ENCODE results near the gene TARP.

Gene TARP

DNA sequence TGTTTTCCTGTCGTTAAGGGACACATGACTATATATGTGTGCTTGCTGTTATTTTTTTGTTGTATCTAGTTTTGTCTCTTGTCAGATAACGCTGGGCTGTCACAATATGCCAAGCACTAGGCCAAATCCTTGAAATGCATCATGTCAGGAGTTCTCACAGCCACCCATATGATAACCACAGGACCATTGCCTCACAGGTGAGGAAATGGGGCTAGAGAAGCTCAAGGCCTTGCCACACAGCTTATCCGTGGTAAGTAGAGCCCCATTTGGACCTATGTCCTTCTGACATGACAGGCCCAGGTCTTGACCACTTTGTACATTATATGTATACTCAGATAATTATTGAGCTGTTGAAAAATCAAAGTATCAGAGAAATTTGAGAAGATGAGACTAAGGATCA is 42.0 kb upstream of the TARP start:
- Histone ChIP-seq H3K9me3 (no peaks in the 10 kb centered on the region), H3K27me3 (no peaks in the 10 kb centered on the region), H3K36me3 (no peaks in the 10 kb centered on the region), H3K27ac (no peak overlapping the region), H3K4me3 (no peak overlapping the region), H3K4me1 (no peaks in the 10 kb centered on the region)
- no peak for DNase-seq (ENCODE audit: low spot score in 2 of 2)
- intact Hi-C loops (cut with DNase I), result no loop called here
- TF ChIP-seq, protein P1, sequence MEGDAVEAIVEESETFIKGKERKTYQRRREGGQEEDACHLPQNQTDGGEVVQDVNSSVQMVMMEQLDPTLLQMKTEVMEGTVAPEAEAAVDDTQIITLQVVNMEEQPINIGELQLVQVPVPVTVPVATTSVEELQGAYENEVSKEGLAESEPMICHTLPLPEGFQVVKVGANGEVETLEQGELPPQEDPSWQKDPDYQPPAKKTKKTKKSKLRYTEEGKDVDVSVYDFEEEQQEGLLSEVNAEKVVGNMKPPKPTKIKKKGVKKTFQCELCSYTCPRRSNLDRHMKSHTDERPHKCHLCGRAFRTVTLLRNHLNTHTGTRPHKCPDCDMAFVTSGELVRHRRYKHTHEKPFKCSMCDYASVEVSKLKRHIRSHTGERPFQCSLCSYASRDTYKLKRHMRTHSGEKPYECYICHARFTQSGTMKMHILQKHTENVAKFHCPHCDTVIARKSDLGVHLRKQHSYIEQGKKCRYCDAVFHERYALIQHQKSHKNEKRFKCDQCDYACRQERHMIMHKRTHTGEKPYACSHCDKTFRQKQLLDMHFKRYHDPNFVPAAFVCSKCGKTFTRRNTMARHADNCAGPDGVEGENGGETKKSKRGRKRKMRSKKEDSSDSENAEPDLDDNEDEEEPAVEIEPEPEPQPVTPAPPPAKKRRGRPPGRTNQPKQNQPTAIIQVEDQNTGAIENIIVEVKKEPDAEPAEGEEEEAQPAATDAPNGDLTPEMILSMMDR (IDR thresholded peaks at IDR 0.05), result no peak

DNA sequence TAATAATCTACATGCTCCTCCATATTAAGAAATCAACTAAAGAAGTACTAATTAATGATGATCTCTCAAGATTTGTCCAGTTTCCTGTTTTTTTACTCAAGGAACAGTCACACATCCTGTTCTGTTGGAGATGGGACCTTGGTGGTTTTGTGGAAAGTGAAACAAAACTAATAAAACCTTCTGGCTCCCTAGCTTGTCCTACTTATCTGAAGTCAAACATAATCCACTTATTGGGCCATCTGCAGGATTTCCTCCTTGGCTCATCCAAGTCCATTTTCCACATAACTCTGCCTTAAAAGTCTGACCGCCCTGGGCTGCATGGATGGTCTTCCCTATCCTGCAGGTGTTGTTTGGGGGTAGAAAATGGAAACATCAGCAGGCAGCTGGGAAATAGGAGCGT is 39.4 kb upstream of the TARP start:
- Histone ChIP-seq H3K27ac (no peak overlapping the region), H3K36me3 (no peaks in the 10 kb centered on the region), H3K27me3 (no peaks in the 10 kb centered on the region), H3K4me3 (no peak overlapping the region), H3K4me1 (no peaks in the 10 kb centered on the region), H3K9me3 (no peaks in the 10 kb centered on the region)
- no peak for DNase-seq (ENCODE audit: low spot score in 2 of 2)
- intact Hi-C loops (cut with DNase I), result no loop called here
- TF ChIP-seq, protein P1 (IDR thresholded peaks at IDR 0.05), result no peak

DNA sequence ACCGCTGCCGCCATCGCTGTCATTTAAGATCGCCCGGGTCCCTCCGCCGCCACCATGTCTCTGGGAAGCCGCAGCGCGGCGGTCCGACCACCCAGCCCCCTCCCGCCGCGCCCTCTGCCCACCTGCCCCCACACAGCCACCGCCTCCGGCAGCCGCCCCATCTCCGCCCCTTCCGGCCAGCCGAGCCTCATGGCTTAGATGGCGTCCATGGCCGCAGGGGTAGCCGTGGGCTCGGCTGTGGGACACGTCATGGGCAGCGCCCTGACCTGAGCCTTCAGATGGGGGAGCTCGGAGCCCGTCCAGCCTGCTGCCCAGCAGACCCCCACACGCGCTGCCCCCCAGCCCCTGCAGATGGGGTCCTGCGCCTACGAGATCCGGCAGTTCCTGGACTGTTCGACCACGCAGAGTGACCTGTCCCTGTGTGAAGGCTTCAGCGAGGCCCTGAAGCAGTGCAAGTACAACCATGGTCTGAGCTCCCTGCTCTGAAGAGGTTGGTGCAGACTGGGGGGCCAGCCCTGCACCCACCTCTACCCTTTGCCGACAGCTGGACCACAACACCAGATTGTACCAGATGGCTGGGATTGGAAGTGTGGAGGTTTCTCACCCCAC is 38.0 kb upstream of the TARP start:
- H3K9me3 ChIP-seq, result no peaks in the 10 kb centered on the region
- H3K27me3 ChIP-seq, result no peaks in the 10 kb centered on the region
- no peak for DNase-seq (ENCODE audit: low spot score in 2 of 2)
- H3K36me3 ChIP-seq, result no peaks in the 10 kb centered on the region
- intact Hi-C loops (cut with DNase I), result no loop called here
- TF ChIP-seq, protein P1 (IDR thresholded peaks at IDR 0.05), result no peak
- H3K4me3 ChIP-seq, result peak overlapping the region; percentile 42 to 61
- H3K4me1 ChIP-seq, result no peaks in the 10 kb centered on the region
- no peak overlapping the region for H3K27ac ChIP-seq

DNA sequence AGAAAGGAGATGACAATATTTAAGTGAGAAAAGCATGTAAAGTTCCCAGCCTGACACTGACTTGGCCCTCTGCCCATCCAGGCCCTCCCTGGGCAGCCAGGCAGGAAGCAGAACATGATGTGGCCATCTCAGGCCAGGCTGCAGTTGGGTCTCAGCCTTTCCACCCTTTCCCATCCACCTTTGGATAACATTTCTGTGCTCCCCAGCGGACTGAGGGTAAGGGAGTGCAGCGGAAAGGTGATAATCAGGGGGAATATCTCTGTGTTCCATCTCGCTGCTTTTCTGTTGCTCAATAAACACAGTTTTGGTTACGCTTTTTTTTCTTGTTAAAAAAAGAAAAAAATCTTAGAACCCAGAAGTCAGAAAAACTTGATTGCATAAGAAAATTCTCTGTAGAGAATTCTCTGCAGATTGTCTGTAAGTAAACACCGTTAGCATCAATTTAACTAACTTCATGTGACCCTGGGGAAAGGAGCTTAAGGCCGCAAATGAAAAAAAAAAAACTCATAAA is 37.2 kb upstream of the TARP start:
- DNase-seq (ENCODE audit: low spot score in 2 of 2), result no peak
- Histone ChIP-seq H3K27ac (no peak overlapping the region), H3K36me3 (no peaks in the 10 kb centered on the region), H3K4me3 (peak overlapping the region; percentile 42 to 61), H3K4me1 (no peaks in the 10 kb centered on the region), H3K27me3 (no peaks in the 10 kb centered on the region), H3K9me3 (no peaks in the 10 kb centered on the region)
- TF ChIP-seq, protein P1 (IDR thresholded peaks at IDR 0.05), result no peak
- intact Hi-C loops (cut with DNase I), result no loop called here

DNA sequence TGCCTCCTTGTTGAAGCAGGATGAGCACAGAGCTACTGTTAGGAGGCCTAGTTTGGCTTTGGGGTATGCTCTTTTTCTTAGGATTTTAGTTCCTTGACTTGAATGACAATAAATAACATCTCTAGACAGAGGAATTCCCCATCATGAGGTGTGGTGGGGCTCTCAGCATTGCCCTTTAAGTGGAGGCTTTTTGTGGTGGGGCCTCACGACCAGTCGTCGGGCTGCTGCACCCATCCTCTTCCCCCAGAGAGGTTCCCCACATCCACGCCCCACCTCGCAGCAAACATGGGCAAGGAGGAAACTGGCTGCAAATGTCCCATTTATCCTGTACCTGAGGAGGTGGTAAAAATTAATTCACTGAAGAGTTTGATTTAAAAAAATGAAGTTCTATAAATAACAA is 36.1 kb upstream of the TARP start:
- no peaks in the 10 kb centered on the region for H3K27me3 ChIP-seq
- TF ChIP-seq, protein P1 (IDR thresholded peaks at IDR 0.05), result no peak
- no peaks in the 10 kb centered on the region for H3K36me3 ChIP-seq
- H3K27ac ChIP-seq, result no peak overlapping the region
- no peak overlapping the region for H3K4me3 ChIP-seq
- H3K4me1 ChIP-seq, result no peaks in the 10 kb centered on the region
- intact Hi-C loops (cut with DNase I), result no loop called here
- DNase-seq (ENCODE audit: low spot score in 2 of 2), result no peak
- no peaks in the 10 kb centered on the region for H3K9me3 ChIP-seq

DNA sequence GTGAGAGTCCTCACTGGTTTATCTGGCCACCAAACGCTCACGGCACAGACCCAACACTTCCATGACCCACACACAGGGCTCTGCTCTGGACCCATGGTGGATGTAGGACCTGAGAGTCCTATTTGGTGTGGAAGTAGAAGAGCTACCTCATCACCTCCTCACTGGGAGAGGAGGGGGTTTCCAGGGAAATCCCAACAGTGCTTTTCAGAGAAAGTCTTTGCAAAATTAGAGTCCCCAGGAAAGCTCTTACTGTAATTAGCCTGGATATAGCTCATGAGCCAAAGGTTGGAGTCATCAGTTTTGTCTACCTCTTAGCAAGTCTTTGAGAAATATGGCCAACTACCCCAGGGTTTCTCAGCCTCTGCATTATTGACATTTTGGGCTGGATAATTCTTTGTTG is 34.7 kb upstream of the TARP start:
- no peaks in the 10 kb centered on the region for H3K36me3 ChIP-seq
- no peaks in the 10 kb centered on the region for H3K27me3 ChIP-seq
- no peaks in the 10 kb centered on the region for H3K9me3 ChIP-seq
- no peak for DNase-seq (ENCODE audit: low spot score in 2 of 2)
- H3K4me1 ChIP-seq, result no peaks in the 10 kb centered on the region
- intact Hi-C loops (cut with DNase I), result no loop called here
- H3K27ac ChIP-seq, result no peak overlapping the region
- TF ChIP-seq, protein P1 (IDR thresholded peaks at IDR 0.05), result no peak
- H3K4me3 ChIP-seq, result no peak overlapping the region
